HG02970 (cell line): ENCODE results near the gene TMPRSS11A.

Experiments used
- ATAC-seq: cut with Tn5 transposase; IDR thresholded peaks from one replicate; pipeline ENCODE4 v1.9.1; 2021; ENCODE audit warnings: mild to moderate bottlenecking, moderate library complexity, moderate number of reproducible peaks; ENCODE audit not compliant: unreplicated experiment, low FRiP score

TMPRSS11A gene

DNA sequence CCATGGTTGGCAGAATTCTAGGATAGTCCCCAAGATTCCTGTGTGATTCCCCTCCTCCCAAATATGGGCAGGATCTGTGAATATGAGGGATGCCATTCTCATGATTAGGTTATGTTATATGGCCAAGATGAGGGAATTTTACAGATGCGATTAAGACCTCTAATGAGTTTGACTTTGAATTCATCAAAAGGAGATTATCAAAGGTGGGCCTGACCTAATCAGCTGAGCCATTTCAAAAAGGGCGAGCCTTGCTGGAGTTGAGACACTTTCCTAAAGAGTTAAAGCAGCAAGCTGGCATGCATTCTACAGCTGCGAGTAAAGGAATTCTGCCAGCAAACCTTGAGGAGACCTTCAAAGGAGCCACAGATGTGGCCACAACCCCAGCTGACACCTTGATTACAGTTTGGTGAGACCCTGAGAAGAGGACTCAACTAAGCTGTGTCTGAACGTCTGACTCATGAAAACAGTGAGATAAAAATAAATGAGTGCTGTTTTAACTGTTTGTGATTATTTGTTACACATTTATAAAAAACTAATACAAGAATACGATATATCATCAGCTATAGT, 47.8 kb downstream of the TMPRSS11A start:
- ATAC-seq: no peak

DNA sequence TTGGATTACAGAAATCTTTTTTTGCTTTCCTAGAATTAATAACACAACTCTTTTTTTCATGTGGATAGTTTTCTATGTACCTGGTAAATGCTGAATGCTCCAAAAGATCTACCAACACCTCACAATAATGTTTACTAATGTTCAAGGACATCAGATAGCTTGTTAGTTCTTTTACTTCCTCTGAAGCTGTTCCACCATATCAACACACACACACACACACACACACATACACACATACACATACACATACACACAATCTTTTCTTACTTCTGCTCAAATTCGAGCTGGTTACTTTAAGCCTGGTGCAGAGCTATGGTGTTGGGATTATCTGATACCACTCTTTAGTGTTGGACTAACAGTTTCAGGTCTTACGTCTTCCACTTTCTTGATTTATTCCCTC, 51.2 kb downstream of the TMPRSS11A start:
- ATAC-seq: no peak

DNA sequence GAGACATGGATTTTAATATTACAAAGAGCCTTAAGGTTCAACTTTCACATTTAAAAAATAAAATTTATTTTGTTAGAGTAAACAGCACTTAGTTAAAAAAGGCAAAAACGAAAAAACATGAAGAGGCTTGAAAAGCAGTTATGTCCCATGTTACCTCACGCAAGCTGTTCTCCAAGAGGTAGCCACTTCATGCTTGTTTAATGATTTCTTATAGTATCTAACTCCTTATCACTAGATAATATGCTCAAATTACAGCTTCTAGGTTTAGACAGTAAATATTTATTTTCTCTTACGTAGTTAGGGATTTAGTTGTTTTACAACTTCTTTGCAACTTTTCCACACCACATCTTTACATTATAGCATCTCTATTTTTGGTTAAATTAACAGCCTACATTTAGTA, 51.7 kb downstream of the TMPRSS11A start:
- ATAC-seq: no peak

DNA sequence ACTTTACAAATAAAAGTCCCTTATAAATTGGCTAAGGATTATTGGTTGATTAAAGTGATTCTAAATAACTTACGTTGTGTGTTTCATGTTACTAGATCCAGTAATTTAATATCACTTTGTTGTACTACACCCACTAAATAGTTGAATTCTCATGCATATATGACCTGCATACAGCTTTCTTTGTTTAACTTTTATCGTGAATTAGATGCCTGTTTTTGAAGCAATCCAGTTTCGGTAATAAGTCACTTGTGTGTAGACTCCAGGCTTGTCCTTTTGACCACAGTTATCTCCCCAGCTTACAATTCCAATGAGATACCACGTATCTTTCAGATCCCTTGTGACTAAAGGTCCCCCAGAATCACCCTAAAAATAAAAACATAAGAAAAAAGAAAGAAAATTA, 52.2 kb downstream of the TMPRSS11A start:
- ATAC-seq: no peak

DNA sequence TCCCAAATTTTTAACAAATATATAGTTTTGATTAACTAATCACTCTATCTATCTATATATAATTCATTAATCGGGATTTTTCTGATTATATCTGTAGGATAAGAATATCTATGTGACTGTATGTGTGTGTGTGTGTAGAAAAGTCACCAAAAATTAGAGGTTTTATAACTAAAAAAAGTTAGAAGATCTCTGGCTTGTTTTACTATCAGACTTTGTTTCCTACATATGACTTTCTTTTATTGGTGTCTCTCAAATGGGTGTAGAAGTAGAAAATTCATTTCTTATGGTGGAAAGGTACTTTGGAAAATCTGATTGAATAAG, 52.7 kb downstream of the TMPRSS11A start:
- no peak for ATAC-seq

DNA sequence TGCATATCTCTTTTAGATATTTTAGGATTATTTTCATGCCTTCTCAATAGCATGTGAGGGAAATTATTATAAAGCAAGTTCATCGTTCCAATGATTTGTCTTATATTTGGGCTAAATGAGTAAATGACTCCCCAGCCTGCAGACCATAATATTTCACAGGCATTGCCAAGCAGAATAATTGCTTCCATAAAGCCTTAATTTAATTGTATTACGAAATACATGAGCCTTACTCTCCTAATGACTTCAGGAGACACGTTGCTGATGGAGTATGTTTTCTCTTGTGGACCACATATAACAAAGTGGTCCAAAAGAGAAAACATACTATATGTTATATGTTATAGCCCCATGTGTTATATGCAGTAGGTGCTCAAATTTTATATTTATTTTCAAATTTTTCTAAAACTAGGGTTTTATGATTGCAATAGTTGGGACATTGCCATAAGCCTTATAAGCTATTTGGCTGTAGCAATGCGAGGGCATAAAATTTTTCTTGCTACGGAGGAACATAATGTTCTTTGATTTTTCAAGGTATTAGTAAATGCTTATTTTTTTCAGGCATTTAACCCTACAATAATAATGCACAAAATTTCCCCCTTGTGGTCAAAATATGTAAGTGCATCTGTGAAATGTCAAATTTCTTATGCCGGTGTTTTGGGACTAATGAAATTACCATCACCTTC, 53.2 kb downstream of the TMPRSS11A start:
- no peak for ATAC-seq

DNA sequence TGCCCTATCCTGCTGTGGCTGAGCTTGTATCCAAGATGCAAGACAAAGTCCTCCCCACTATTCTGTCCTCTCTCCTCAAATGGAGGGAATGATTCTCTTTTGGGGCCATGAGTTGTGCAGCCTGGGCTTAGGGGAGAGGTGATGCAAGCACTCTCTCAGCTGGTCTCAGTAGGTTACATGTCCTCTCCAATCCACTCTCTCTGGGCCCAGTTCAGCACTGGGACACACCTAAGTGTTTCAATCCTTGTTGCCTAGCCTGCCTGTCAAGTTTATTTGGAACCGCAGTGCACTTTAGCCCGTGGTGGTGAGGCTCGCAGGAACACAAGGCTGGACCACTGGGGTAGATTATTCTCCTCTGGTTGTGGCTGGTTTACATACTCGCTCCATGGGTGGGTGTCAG, 55.6 kb downstream of the TMPRSS11A start:
- ATAC-seq: no peak

DNA sequence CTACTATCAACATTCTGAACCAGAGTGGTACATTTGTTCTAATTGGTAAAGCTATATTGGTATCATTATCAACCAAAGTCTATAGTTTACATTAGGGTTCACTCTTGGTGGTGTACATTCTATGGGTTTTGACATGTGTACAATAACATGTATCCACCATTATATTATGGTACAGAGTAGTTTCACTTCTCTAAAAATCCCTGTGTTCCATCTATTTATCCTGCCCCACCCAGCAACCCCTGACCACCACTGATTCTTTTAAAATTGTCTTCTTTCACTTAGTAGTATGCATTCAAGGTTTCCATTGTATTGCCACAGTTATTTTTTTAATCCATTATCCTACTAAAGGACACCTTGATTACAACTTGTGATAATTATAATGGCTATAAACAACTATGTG, 64.2 kb downstream of the TMPRSS11A start:
- no peak for ATAC-seq

DNA sequence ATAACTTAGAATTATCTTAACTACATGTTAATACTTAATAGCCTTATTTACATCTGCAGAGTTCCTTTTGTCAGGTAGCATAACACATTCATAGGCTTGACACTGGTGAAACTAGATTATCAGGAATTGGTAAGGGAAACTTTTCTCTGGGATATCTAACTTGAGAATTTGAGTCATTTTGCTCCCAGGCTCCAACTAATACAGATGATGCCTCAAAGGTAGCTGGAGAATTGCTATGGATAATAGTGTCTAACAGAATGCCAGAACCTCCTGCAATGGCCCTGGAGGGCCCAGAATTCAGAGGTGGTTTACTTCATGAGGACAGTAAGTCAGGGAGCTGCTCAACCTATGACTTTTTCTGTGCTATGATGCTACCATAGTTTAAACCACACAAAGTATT, 65.6 kb downstream of the TMPRSS11A start:
- ATAC-seq: no peak

DNA sequence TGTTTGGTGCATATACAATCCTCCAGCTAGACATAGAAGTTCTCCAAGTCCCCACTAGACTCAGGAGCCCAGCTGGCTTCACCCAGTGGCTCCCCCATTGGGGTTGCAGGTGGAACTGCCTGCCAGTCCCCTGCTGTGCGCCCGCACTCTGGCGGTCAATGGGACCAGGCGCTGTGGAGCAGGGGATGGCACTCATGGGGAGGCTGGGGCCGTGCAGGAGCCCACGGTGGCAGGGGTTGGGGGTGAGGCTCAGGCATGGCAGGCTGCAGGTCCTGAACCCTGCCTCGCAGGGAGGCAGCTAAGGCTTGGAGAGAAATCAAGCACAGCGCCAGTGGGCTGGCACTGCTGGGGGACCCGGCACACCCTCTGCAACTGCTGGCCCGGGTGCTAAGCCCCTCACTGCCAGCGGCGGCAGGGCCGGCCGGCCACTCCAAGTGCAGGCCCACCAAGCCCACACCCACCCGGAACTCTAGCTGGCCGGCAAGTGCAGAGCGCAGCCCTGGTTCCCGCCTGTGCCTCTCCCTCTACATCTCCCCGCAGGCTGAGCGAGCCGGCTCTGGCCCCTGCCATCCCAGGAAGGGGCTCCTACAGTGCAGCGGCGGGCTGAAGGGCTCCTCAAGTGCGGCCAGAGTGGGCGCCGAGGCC, 66.8 kb downstream of the TMPRSS11A start:
- no peak for ATAC-seq

DNA sequence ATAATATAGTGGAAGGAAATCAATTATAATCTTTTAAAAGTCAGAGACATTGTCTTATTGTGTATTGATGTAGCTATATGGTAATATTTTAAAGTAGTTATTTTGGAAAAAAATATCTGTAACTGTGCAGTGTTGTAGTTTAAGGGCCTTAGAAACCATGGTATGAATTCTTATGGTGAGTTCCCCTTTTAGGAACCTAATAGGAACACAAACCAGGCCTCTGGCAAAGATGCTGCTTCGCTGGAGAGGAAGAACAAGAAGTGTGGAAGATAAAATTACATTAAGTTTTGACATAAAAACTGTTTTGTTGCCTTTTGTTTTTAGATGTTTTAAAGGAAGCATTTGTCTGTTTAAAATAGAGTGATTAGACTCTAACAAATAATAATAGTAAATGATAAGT, 68.6 kb downstream of the TMPRSS11A start:
- ATAC-seq: no peak

DNA sequence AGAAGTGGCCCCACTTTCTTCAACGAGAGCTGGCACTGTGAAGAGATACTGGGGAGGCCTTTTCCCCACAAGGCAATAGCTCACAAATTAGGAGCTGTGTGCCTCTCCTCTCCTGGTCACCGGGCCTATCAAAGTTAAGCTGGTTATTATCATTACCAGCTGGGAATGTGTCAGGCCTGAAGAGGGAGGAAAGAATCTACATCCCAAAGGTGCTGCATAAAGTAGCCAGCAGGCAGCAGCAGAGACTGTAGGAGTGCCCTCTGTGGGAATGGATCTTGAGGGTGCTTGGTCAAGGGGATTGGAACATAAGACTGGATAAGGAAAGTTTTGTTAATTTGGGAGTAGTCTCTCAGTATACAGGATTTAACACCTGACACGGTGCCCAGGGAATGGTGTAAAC, 70.4 kb downstream of the TMPRSS11A start:
- no peak for ATAC-seq

DNA sequence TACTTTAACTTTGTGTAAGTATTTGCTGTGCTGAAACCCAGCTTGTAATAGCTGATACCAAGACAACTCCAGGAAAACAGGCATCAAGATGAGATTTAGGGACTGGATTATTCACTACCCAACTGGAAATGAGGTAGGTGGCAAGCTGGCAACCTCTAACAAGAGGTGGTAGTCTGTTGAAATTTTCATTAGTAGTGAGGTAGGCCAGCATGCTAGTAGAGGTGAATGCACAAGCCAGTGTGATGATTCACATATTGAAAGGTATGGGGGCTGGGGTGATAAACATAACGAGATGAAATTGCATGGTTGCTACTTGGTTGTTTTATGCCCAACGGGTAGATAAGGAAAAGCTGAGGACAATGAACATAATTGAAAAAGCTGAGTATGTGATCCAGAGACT, 71.0 kb downstream of the TMPRSS11A start:
- no peak for ATAC-seq

DNA sequence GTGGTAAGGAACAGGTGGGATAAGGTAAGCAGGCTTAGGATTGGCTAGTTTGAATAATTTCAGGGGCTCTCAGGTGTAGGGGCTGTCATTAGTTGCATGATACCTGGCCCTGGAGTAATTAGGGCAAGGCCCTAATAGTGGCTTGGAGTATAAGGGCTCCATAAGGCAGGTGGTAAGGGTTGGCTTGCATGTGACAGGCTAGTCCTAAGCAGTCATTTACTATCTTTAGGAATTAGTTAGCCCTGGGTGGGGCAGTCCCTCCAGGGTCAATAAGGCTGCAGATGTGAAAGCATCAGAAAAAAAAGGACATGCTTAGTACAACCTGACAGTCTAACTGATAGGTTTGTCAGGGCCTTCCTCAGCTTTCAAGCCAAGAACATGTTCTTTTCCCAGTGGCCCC, 71.6 kb downstream of the TMPRSS11A start:
- no peak for ATAC-seq

DNA sequence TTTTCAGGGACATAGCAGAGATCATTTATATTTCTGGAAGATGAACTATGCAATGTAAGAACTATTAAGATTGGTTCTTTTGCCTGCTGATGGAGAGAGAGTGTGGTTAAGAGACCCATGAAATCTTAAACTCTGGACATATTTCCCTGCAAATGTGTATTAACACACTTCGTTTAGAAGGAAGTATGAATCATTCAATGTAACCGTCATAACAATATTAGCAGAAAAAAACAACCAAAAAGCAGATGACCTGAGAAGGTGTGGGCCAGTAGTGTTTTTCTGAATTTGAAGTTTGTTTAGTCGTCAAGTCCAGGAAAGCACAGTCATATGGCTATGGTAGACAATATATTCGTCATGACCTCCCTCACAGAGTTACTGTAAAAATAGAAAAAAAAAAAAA, 77.0 kb downstream of the TMPRSS11A start:
- ATAC-seq: no peak

DNA sequence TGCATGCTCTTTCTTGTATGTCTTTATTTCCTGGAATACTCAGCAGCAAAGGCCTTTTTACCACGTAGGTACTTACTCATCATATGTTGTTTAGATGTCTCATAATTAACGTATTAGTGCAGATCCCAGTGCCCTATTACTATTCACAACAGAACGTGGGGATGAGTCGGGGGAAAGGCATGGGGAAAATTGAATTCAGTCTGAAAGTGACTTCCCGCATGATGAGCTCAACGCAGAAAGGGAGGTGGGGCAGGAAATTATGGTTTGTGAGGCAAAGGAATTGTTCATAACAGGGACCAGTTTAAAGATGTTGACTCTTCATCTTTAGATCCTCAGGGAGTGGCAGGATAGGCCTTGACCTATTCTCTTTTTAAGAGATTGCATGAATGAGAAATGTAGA, 77.5 kb downstream of the TMPRSS11A start:
- no peak for ATAC-seq

DNA sequence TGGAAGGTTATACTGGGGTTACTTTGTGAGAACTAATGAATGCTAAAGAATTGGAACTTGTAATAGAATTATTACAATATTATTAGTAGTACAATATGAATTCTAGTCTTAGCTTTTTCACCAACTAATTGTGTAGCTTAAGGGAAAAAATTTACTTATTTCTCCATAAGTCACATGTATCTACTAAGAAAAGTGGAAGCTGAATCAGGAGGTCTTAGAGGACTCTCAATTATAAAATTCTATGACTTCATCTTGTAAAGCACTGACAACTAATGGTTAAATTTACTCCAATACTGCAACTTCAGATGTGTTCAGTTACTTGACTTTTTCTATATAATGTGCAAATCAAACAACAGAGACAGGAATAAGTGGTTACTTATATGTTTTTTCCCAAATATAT, 78.6 kb downstream of the TMPRSS11A start:
- ATAC-seq: no peak

DNA sequence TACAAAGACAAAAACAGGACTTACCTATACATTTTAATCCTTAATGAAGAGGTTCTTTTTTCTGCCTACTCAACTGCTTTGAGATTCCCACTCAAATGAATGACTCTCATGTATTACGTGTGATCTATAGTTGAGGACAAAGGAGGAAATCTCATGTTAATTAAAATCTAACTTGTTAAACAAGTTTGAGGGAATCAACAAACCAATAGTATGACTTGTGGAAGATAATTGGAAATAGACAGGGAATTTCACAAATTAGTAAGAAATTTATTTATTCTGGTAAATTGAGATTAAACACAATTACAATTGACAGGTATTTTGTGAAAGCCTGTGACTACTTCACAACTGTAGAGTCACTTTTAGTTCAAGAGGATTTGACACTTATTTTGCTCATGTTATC, 79.4 kb downstream of the TMPRSS11A start, which contains the start of gene TMPRSS11D:
TMPRSS11D (minus strand) TSS at position 101 of the 400 bp plus-strand sequence; CDS start at position 32, 69 bp downstream.
- ATAC-seq: no peak

DNA sequence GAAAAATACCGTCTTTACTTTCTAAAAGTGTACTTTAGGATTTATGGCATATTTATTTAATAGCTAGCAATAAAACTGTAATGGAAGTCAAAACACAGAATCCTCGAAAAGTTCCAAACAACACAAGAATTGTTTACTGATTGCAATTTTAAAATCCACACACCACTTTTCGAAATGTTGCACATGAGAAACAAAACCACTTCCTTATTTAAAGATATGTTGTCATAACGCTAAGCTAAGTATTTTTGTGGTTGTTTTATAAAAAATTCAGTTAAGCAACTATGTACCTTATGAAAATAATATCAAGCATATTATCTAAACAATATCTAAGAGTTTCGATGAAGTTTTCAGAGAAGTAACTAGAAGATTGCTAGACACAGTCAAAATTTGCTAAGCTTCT, 79.8 kb downstream of the TMPRSS11A start:
- no peak for ATAC-seq

DNA sequence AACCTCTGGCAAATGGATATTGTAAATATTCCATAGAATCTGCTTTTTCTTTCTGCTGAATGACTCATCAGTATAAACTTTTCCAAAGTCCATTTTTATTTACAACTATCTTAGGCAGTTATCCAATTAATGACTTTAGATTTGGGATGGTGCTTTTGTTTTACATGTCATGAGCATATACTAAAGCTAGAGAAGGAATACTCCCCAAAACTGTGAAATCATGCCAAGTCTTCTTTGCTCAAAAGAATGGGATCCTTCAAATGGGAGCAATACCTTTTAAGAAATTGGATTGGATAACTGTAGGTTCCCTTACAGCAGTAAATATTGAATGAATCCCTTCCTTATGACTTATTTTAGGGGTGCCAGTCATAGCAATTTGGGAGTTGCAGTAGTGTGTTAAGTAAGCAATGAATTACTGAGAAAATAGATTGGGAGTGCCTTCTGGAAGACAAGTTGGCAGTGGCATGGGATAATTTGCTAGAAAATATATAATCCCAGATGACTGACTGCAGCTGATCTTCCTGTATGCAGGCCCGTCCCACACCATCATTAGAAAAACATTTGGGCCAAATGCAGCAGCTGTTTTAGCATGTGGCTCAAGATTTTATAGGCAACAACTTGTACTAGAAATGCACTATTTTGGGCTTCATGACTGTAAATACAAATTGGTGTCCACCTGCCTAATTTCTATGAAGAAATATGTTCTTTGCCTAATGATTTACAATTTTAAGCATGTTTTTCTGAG, 82.3 kb downstream of the TMPRSS11A start:
- no peak for ATAC-seq

DNA sequence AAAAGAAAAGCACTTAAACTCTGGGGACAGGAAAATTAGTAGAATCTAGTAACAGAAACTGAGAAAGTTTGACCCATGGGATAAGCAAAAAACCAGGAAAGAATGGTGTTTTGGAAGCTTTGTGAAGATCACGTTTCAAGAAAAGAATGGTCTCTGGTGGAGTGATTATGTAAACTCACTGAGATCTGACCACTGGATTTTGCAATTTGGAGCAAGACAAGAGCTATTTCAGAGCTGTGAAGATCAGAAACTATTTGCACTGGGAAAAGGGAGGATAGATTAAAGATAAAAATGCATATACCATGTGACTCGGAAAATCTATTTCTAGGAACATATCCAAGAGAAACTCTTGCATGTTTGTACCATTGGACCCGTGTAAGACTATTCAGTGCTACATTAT, 83.8 kb downstream of the TMPRSS11A start:
- no peak for ATAC-seq

DNA sequence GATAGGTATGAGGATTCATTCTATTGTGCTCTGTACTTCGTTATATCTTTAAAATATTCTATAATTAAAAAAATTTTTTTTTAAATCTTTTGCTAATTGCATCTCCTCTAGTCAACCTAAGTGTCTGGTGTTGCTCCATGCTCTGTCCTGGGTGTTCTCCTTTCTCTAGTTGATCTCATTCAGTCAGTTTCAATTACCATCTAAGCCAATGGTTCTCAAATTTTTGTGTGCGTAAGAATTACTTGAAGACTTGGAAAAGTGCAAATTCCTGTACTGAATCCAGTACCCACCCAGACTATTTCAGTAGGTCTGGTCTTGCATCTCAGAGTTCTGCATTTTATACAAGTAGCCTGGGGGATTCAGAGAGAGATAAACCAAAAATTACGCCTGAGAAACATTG, 86.2 kb downstream of the TMPRSS11A start:
- no peak for ATAC-seq
